ENCODE measurements around the gene TTC28. TPM values are rescaled to one million over a fixed set of nuclear protein-coding genes. Genes with fewer than 3 reads are reported as not detected.
"Not testable (repeated sequence)": the region's sequence is repeated elsewhere in the genome, so short reads cannot be mapped to it uniquely, and the experiment has no call there.

Gene TTC28
- total RNA-seq, 1 donor from 2014 or later, result 19.1 TPM

DNA sequence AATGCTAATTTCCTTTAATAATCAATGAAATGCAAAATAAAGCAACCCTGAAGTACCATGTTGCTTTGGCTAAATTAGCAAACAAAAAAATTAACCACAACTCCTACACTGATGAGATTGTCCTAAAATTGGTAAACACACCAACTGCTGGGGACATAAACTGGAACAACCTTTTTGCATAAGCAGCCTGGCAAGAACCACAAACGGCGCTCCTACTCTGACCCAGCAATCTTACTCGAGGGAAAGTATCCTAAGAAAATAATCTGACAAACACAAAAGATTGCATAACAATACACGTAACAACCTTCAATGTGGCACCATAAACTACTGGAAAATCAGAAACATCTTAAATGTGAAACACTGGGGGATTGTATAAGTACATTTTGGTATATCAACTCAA, 570.8 kb downstream of the TTC28 start:
- intact Hi-C loops (cut with DNase I), result no loop called here
- DNase-seq (ENCODE audit: low spot score), result no peak

DNA sequence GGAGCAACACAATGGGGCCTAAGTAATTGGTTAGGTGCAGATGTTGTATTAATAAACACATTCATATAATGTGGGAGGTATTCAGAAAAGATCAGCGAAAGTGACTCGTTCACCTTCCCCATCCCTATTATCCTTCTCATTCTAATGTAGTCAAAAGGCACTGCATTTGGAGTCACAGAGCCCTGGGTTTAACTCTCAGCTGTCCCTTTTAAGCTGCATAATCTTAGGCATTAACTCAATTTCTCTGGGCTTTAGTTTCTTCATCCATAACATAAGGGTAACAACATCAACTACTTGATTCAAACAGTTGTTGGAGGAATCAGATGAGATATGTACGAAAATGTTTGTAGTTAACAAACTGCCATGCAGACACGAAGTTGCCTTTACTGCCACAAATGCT, 573.0 kb downstream of the TTC28 start:
- intact Hi-C loops (cut with DNase I), result no loop called here
- DNase-seq (ENCODE audit: low spot score), result no peak

DNA sequence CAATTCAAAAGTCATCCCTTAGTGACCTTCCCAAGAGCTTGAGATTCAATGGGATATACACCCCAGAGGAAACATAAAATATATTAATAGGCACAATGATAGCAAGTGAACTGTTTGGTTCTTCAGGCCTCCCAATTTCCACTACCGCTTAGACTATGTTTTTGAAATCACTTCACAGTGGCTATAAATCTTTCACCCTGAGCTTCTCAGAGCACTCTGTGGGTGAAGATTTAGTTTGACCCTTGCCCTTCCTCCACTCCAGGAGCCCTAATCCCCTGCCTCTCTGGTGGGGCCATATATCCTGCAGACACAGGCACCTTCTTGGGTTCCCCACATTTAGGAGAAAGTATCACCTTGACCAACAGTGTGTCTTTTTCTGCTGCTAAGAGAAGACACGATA, 573.7 kb downstream of the TTC28 start:
- no peak for DNase-seq (ENCODE audit: low spot score)
- intact Hi-C loops (cut with DNase I), result no loop called here

DNA sequence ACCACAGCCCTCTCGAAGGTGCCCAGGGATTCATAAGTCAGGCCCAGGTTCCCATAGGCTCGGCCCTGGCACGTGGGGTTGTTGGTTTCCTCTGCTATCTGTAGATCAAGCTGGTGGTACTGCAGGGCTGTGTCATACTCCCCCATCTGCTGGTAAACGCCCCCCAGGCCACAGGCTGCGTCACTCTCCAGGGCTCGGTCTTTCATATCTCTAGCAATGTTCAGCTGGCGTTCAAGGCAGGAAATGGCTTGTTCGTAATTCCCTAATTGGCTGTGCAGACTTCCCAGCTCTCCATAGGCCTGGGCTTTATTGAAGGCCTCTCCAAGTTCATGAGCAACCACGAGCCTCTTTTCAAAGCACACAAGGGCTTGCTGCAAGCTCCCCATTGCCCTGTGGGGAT, 574.2 kb downstream of the TTC28 start:
- no peak for DNase-seq (ENCODE audit: low spot score)
- intact Hi-C loops (cut with DNase I), result no loop called here

DNA sequence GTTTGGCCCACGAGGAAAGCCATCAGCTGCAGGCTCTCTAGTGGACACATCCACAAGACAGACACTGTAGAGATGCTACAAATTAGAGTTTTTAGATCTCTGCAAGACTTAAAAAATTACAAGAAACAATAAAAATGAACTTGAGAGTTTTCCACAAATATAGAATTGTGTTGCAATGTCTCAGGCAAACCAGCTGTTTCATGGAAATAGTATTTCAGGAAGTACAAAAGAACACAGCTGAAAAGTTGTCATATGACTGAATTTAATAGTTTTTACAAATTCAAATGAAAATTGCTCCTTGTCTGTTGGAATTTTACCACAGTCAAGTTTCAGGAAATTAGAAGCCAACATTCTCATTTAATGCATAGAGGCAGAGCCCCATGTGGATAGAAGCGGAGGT, 576.0 kb downstream of the TTC28 start:
- intact Hi-C loops (cut with DNase I), result no loop called here
- no peak for DNase-seq (ENCODE audit: low spot score)

DNA sequence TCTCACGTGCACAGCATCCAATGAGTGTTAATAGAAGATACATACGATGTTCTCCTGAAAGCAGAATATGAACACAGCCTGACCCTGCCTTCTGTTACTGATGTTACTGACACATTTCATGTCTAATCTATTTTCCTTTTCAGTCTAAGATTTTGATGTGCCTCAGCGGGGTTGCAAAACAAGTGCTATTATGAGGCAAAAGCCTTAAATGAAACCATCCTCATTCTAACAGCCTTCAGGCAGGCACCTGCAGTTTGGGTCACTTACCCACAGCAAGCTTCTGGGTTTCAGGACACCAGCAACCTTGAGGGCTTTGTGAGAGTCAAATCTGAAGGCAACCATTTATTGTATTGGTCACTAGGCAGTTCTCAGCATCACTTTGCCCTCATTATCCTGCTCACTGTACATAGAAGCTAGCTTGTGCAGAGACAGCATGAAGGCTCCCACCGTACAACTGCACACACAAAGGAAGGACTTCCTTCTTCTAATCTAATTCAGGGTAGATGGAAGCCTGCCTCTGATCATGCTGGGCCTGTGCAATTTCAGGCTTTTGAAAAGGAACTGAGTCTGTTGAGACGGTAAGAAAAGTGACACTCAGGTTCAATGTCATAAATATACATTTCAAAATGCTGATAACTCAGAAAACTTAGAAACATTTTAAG, 577.4 kb downstream of the TTC28 start:
- intact Hi-C loops (cut with DNase I), result no loop called here
- DNase-seq (ENCODE audit: low spot score), result no peak

DNA sequence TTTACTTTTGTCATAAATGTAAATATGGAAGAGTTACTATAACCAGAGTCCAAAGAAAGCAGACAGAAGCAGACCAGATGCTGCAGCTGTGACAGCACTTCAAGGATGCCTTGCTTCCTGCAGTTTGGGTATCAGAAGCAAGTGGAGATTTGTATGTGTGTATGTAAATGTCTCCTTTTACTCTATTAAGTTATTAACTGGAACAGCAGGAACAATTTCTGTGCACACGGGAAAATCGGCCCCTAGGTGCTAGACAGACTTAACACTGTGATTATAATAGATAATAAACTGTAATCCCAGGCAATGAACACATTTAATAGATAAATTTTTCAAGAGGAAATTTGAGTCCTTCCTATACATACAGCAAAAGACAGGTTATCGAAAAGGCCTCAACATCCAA, 582.0 kb downstream of the TTC28 start:
- intact Hi-C loops (cut with DNase I), result no loop called here

DNA sequence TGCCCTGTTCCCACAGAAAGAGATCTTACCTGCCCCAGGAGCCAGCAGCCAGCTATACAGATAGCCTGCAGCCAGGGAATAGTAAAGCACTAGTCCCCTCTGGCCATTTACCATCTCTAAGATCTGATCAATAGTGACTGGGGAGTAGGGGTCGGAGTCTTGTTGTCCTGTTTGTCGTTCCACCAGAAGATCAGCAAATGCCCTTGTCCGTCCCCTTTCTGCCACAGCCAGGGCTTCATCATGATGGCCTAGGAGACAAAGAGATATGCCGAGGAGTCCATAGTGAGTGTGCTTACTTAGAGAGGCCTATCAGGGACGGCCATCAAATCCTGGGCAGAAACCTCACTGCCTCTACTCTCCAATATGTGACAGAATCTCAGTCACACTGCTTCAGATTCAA, 583.5 kb downstream of the TTC28 start:
- DNase-seq (ENCODE audit: low spot score), result no peak
- intact Hi-C loops (cut with DNase I), result no loop called here

More for the DNA sequence above, 582.0 kb downstream of the TTC28 start:
- no peak for DNase-seq (ENCODE audit: low spot score)

DNA sequence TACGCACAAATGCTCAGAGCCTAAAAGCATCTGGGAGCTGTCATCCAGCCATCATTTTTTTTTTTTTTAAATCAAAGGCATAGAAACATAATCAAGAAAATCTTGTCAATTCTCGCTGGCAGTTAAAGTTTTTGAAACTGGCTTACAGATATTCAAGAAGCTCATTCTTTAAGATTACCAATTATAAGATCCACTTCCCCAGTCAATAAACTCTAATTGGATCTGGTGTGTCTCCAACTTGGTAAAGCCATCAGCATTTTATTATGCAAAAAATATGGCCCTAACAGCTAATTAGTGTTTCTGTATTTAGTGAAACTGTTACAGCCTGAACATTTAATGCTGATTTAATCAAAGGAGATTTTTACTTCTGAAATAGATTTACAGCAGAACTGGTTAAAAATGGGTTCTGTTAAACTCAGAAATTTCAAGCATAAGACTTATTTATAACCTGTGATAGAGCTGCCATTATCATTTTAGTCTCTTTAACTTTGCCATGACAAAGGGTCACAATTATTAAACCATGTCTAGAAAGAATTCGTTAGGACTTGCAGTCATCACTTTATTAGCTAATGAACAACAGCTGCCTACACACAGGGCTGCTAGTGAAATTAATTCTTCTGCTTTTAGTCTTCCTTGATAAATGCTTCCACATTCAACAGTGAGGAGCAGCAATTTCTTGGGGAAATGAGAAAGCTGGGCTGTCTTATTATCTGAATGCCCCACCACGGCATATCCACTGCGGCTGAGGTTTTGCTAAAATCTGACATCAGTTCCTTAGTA, 584.1 kb downstream of the TTC28 start:
- intact Hi-C loops (cut with DNase I), result no loop called here
- no peak for DNase-seq (ENCODE audit: low spot score)

DNA sequence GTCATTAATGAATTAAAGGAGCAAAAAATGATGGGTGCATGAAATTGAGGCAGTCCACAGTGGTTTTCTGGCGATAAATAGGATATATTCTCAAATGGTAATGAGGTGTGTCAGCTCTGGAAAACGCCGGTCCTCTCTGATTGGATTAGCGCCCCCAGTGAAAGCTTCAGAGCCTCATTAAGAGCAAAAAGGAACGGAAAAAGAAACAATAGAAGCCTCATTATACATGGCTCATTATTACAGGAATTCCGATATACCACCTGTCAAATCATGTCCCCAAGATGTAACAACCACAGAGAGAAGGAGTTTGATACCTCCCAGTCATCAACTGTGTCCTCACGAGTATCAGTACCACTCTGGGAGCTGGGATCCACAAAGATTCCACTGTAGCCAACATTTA, 584.9 kb downstream of the TTC28 start:
- intact Hi-C loops (cut with DNase I), result no loop called here
- no peak for DNase-seq (ENCODE audit: low spot score)

DNA sequence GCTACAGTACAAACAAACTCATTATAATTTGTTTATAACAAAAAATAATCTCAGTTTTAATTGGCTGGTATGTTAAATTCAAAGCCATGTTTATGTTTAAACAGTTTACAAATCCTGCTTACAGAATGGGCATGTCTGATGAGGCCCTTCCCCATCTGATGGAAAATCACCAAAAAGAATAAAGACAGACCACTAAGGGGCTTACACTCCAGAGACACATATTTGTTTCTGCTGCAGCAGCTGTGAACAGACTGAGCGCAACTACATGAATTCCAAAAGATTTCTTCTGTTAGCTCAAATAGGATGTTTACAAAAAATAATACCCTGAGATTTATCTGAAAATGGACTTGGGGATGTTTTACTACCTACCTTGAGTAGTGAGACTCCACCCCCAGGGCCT, 585.9 kb downstream of the TTC28 start:
- no peak for DNase-seq (ENCODE audit: low spot score)
- intact Hi-C loops (cut with DNase I), result no loop called here

DNA sequence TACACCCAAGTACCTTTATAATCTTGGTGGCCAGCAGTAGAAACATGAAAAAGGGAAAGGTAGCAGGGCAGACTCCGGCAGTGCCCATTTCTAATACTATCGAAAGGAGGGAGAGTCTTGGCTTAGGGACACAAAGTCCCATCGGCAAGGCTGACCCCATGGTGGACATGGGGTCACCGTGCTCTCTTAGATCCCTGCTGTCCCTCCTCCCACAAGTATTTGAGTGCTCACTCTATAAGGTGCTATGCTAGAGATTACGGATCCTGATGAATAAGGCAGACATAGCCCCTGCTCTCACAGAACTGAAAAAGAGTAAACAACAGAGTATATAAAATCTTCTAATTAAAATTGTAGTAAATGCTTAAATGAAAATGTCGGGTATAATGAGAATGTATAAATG, 588.2 kb downstream of the TTC28 start:
- intact Hi-C loops (cut with DNase I), result no loop called here
- no peak for DNase-seq (ENCODE audit: low spot score)

DNA sequence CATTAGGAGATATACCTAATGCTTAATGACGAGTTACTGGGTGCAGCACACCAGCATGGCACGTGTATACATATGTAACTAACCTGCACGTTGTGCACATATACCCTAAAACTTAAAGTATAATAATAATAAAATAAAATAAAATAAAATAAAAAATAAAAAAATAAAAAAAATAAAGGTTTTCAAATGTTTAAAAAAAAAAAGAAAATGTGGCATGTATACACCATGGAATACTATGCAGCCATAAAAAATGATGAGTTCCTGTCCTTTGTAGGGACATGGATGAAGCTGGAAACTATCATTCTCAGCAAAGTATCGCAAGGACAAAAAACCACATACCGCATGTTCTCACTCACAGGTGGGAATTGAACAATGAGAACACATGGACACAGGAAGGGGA, 590.1 kb downstream of the TTC28 start:
- DNase-seq (ENCODE audit: low spot score); intact Hi-C loops (cut with DNase I): not testable (repeated sequence)

DNA sequence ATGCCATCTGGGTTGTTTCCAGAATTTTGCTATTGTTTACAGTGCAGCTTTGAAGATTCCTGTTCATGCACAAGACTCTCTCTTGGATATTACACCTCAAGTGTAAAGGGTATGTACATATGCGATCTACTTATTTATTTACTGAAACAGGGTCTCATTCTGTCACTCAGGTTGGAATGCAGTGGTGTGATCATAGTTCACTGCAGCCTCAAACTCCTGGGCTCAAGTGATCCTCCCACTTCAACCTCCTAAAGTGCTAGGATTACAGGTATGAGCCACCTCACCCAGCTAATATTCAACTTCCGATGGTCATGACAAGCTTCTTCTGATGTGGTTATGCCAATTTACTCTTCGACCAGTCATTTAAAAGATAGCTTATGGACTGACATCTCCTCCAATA, 602.5 kb downstream of the TTC28 start:
- no peak for DNase-seq (ENCODE audit: low spot score)
- intact Hi-C loops (cut with DNase I), result no loop called here

DNA sequence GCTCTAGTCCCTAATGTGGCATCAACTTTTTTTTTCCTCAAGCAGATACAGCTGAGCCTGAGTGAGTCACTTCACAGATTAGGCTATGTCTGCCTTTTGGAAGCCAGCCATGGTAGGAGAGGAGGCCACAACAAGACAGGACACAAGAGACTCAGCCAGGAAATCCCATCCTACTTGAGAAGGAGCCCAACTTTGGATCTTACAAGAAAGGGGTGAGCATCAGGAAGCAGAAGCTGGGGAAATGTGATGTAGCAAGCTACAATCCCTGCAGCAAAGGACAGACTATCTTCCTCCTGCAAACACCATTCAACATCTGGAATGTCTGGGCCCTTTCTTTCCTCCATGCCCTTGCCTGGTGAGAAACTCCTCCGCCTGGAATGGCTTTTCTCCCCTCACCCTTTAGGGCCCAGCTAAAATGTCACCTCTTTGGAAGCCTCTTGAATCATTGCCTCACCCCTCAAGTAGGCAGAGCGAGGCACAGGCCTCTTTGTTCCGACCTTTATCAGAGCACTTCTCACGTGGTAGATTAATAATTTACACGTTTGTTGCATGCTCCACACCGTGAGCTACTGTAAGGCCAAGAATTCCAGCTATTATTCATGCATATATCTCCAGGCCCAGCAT, 604.2 kb downstream of the TTC28 start:
- intact Hi-C loops (cut with DNase I), result no loop called here
- DNase-seq (ENCODE audit: low spot score), result no peak

DNA sequence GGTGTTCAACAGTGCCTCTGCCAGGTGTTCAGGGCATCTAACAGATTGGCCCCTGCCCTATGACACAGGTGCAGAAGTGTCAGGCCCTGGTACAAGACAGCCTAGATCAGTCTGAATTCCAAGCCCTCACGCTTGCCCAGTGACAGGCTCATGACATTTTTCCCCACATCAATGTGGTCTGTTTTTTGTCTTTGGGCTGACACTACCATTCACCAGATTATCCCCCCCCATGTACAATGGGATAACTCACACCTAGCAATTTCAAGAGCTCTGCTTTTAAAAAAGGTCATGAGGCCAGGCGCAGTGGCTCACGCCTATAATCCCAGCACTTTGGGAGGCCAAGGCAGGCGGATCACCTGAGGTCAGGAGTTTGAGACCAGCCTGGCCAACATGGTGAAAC, 605.1 kb downstream of the TTC28 start:
- DNase-seq (ENCODE audit: low spot score), result no peak
- intact Hi-C loops (cut with DNase I), result loop anchor here (1.0 kb wide), 1 partner anchor 40 kb away; no protein-coding TSS in a partner anchor

DNA sequence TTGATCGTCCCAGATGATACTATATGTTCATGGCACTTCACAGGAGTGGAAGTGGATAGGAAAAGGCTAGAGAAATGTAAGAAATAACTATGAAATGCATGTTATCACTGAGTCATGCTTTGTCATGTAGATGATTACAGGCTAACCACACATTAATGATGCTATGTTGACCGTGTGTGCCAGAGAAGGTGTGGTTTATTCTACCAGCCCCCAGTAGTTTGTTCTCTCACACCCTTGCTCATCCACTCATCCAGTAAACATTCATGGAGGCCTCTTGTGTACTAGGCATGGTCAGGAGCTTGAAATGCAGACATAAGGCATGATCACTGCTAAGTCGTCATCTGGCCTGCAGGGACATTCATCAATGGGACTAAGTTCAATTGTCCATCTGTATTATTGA, 607.6 kb downstream of the TTC28 start:
- no peak for DNase-seq (ENCODE audit: low spot score)
- intact Hi-C loops (cut with DNase I), result no loop called here

DNA sequence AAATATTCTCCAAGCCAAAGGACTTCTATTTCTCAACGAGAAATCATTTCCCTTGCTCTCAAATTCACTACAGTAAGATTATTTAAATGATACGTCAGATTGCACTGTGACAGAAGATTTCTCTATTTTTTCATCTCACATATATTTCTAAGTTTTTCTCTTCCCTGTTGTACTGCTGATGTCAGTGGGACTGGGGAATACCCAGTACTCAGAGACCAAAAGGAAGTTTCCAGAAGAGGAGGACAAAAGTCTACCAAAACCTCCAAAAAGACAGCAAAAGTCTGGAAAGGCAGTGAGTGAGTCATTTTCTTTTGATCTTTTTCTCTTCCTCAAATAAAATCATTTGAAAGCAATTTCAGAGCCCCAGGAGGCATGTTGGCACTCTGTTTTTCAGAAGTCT, 610.8 kb downstream of the TTC28 start:
- no peak for DNase-seq (ENCODE audit: low spot score)
- intact Hi-C loops (cut with DNase I), result no loop called here

DNA sequence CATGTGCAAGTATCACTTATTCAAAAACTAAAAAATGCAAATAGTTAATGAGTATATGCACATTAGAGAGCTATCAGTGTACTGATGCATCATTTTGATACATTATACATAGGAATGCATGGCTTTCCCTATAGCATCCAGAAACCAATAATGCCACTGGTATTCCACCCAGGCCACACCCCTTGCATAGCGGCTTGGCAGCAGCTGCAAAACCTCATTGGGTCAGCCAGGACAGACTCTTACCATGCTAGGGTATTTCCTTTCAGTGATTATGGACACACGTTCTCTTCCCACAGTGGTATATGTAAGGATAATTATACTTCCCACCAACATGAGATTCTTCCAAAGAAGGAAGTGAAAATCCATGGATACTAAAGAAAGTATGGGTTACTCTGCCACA, 614.7 kb downstream of the TTC28 start:
- no peak for DNase-seq (ENCODE audit: low spot score)
- intact Hi-C loops (cut with DNase I), result no loop called here

DNA sequence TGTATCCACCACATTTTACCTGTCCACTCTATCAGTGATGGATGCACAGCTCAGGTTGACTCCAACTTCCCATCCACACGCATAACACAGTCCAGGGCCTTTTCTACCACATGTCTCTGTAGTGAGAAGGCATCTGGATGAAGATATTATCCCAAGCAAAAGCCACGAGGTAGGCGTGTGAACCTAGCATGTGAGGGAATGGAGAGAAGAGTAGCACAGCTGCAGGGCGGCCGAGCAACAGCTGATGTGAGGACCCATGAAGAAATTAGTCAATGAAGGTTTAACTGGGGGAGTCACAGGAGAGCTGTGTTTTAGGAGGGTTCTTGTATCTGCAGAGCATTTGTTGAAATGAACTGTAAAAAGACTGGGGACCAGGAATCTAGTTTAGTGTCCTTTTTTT, 616.0 kb downstream of the TTC28 start:
- intact Hi-C loops (cut with DNase I), result no loop called here
- DNase-seq (ENCODE audit: low spot score), result no peak

DNA sequence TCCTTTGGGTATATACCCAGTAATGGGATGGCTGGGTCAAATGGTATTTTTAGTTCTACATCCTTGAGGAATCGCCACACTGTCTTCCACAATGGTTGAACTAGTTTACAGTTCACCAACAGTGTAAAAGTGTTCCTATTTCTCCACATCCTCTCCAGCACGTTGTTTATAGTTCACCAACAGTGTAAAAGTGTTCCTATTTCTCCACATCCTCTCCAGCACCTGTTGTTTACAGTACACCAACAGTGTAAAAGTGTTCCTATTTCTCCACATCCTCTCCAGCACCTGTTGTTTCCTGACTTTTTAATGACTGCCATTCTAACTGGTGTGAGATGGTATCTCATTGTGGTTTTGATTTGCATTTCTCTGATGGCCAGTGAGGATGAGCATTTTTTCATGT, 619.0 kb downstream of the TTC28 start:
- DNase-seq (ENCODE audit: low spot score); intact Hi-C loops (cut with DNase I): not testable (repeated sequence)

All from cardiac septum (tissue), 1 donor.